ENCODE data around the gene CNP. TPM values are rescaled to one million over a fixed set of nuclear protein-coding genes. Genes with fewer than 3 reads are reported as not detected.
A peak's percentile ranks its signal among the peaks of the same experiment; 100 is the strongest.

The CNP gene
- total RNA-seq, 4 donors from 2014 or later: 32.6 to 133 (median 54.2) TPM

- peaks cover 0 to 42% (median 19%) of the 10 kb centered on the region in 4 donors for H3K36me3 ChIP-seq
- 80 to 89% methylated on average over 5 to 18 of the region's 22 CpGs for WGBS, 2 donors (ENCODE audit: low coverage in 1 of 2)
- no peak overlapping the region for H3K4me3 ChIP-seq
- intact Hi-C loops (cut with DNase I; ENCODE audit: low total_unique reads) (no loop called here), in situ Hi-C loops (cut with MboI; ENCODE audit: low pct_ligation_motif_present in 1 of 4, low pct_unique_long_range_greater_than_20kb in 1 of 4, low sequenced_read_pairs in 3 of 4) (no loop called here)
- no peaks in the 10 kb centered on the region for H3K27me3 ChIP-seq
- no peak for TF ChIP-seq EP300 (IDR thresholded peaks at IDR 0.05; ENCODE audit: low read depth)
- no peak for TF ChIP-seq POLR2AphosphoS5 (IDR thresholded peaks at IDR 0.05)
- no peak for TF ChIP-seq CTCF (IDR thresholded peaks at IDR 0.05)
- TF ChIP-seq POLR2A (IDR thresholded peaks at IDR 0.05): no peak
- H3K9me3 ChIP-seq: no peaks in the 10 kb centered on the region
- DNase-seq: no peak
- H3K4me1 ChIP-seq: peaks cover 0 to 34% (median 6%) of the 10 kb centered on the region in 4 donors
- peak overlapping the region in 2 of 4 donors; percentile 29 to 45 for H3K27ac ChIP-seq
These were observed 6.2 kb downstream of the CNP start for GRCh38 chr17:41972571-41973407.

GRCh38 chr17:41973408-41973811, 6.8 kb downstream of the CNP start:
- intact Hi-C loops (cut with DNase I; ENCODE audit: low total_unique reads): no loop called here
- H3K4me1 ChIP-seq: peaks cover 0 to 33% (median 7%) of the 10 kb centered on the region in 4 donors
- H3K4me3 ChIP-seq: no peak overlapping the region
- no peak for TF ChIP-seq POLR2AphosphoS5 (IDR thresholded peaks at IDR 0.05)
- no peak for TF ChIP-seq EP300 (IDR thresholded peaks at IDR 0.05; ENCODE audit: low read depth)
- TF ChIP-seq CTCF (IDR thresholded peaks at IDR 0.05): no peak
- no peak for TF ChIP-seq POLR2A (IDR thresholded peaks at IDR 0.05)
- DNase-seq: no peak
- 74% methylated on average over 19 of the region's 19 CpGs; no CpG with 5 or more reads in 1 of the 2 donors for WGBS, 2 donors (ENCODE audit: low coverage in 1 of 2)
- H3K27ac ChIP-seq: peak overlapping the region in 2 of 4 donors; percentile 29 to 45
- in situ Hi-C loops (cut with MboI; ENCODE audit: low pct_ligation_motif_present in 1 of 4, low pct_unique_long_range_greater_than_20kb in 1 of 4, low sequenced_read_pairs in 3 of 4): no loop called here
- peaks cover 0 to 45% (median 21%) of the 10 kb centered on the region in 4 donors for H3K36me3 ChIP-seq
- H3K9me3 ChIP-seq: no peaks in the 10 kb centered on the region
- no peaks in the 10 kb centered on the region for H3K27me3 ChIP-seq

GRCh38 chr17:41974031-41974430, 7.4 kb downstream of the CNP start:
- no peaks in the 10 kb centered on the region for H3K27me3 ChIP-seq
- TF ChIP-seq POLR2A (IDR thresholded peaks at IDR 0.05): no peak
- no peak for TF ChIP-seq CTCF (IDR thresholded peaks at IDR 0.05)
- TF ChIP-seq EP300 (IDR thresholded peaks at IDR 0.05; ENCODE audit: low read depth): no peak
- TF ChIP-seq POLR2AphosphoS5 (IDR thresholded peaks at IDR 0.05): no peak
- H3K27ac ChIP-seq: no peak overlapping the region
- no peak overlapping the region for H3K4me3 ChIP-seq
- in situ Hi-C loops (cut with MboI; ENCODE audit: low pct_ligation_motif_present in 1 of 4, low pct_unique_long_range_greater_than_20kb in 1 of 4, low sequenced_read_pairs in 3 of 4) (no loop called here), intact Hi-C loops (cut with DNase I; ENCODE audit: low total_unique reads) (no loop called here)
- no peaks in the 10 kb centered on the region for H3K9me3 ChIP-seq
- peaks cover 0 to 28% (median 6%) of the 10 kb centered on the region in 4 donors for H3K4me1 ChIP-seq
- no peak for DNase-seq
- peaks cover 0 to 49% (median 22%) of the 10 kb centered on the region in 4 donors for H3K36me3 ChIP-seq
- 81 to 96% methylated on average over 4 to 6 of the region's 6 CpGs for WGBS, 2 donors (ENCODE audit: low coverage in 1 of 2)

GRCh38 chr17:41974658-41975057, 8.1 kb downstream of the CNP start:
- H3K27ac ChIP-seq: no peak overlapping the region
- peaks cover 0 to 49% (median 22%) of the 10 kb centered on the region in 4 donors for H3K36me3 ChIP-seq
- in situ Hi-C loops (cut with MboI; ENCODE audit: low pct_ligation_motif_present in 1 of 4, low pct_unique_long_range_greater_than_20kb in 1 of 4, low sequenced_read_pairs in 3 of 4): no loop called here
- intact Hi-C loops (cut with DNase I; ENCODE audit: low total_unique reads): no loop called here
- peaks cover 0 to 28% (median 4%) of the 10 kb centered on the region in 4 donors for H3K4me1 ChIP-seq
- H3K4me3 ChIP-seq: no peak overlapping the region
- TF ChIP-seq CTCF (IDR thresholded peaks at IDR 0.05) (no peak), POLR2AphosphoS5 (IDR thresholded peaks at IDR 0.05) (no peak), EP300 (IDR thresholded peaks at IDR 0.05; ENCODE audit: low read depth) (no peak), POLR2A (IDR thresholded peaks at IDR 0.05) (no peak)
- DNase-seq: no peak
- no peaks in the 10 kb centered on the region for H3K9me3 ChIP-seq
- no peaks in the 10 kb centered on the region for H3K27me3 ChIP-seq
- 89% methylated on average over 4 of the region's 5 CpGs; no CpG with 5 or more reads in 1 of the 2 donors for WGBS, 2 donors (ENCODE audit: low coverage in 1 of 2)
